ENCODE data around the gene CALML6. TPM values are rescaled to one million over a fixed set of nuclear protein-coding genes. Genes with fewer than 3 reads are reported as not detected.

Gene CALML6
- total and polyA plus RNA-seq, 10 donors, result 0.34 to 3.0 (median 0.69) TPM; not detected in 2

DNA sequence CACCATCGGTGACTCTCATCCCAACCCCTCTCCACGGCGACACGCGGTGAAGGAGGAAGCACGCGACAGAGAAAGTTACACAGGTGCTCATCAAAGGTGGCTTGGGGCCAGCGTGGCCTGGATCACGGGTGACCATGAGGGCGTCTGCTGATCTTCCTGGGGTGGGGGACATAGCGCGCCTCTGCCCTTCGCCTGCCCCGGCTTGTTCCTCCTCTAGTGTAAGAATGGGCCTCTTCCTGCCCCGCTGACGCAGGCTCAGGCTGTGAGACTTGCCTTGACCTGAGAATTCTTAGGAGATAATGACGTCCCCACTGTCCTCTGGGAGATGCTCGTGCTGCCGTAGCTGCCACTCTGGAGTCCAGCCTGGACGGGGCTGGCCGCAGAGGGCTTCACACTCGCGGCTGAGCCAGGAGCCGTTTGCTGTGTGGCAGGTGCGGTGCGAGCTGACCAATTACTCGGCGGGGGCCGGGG, 43.0 kb downstream of the CALML6 start:
- peaks cover 0 to 11% (median 5%) of the 10 kb centered on the region in 6 donors for H3K4me1 ChIP-seq
- no peak overlapping the region for H3K4me3 ChIP-seq
- H3K27me3 ChIP-seq (replicated peaks in 1 of 7), result peaks cover 0 to 64% (median 7%) of the 10 kb centered on the region in 7 donors
- H3K27ac ChIP-seq, result no peak overlapping the region
- peak; percentile 54 for DNase-seq
- TF ChIP-seq POLR2AphosphoS5 (IDR thresholded peaks at IDR 0.05) (no peak), POLR2A (IDR thresholded peaks at IDR 0.05) (no peak)
- TF ChIP-seq, protein P1, sequence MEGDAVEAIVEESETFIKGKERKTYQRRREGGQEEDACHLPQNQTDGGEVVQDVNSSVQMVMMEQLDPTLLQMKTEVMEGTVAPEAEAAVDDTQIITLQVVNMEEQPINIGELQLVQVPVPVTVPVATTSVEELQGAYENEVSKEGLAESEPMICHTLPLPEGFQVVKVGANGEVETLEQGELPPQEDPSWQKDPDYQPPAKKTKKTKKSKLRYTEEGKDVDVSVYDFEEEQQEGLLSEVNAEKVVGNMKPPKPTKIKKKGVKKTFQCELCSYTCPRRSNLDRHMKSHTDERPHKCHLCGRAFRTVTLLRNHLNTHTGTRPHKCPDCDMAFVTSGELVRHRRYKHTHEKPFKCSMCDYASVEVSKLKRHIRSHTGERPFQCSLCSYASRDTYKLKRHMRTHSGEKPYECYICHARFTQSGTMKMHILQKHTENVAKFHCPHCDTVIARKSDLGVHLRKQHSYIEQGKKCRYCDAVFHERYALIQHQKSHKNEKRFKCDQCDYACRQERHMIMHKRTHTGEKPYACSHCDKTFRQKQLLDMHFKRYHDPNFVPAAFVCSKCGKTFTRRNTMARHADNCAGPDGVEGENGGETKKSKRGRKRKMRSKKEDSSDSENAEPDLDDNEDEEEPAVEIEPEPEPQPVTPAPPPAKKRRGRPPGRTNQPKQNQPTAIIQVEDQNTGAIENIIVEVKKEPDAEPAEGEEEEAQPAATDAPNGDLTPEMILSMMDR (IDR thresholded peaks at IDR 0.05 in 8 of 11, conservative IDR thresholded peaks at IDR 0.05 in 3 of 11), result no peak
- intact Hi-C loops (cut with DNase I; ENCODE audit: low total_unique reads), result no loop called here
- no peaks in the 10 kb centered on the region for H3K36me3 ChIP-seq
- no peaks in the 10 kb centered on the region for H3K9me3 ChIP-seq
- WGBS, 5 donors, result 63 to 74% (median 67%) methylated on average over 21 to 29 of the region's 29 CpGs

DNA sequence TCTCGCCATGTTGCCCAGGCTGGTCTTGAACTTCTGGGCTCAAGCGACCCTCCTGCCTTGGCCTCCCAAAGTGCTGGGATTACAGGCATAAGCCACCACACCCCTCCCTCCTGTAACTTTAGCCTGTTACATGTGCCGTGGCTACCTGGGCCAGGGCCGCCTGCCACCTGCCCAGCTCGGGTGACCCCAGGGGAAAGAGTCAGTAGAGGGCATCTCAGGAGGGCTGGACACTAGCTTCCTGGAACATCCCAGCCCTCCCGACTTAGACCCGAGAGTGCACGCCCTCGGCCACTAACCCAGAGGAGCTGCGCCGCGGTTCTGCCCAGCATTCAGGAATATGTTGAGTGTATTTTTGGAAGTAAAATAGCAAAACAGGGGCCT, 44.4 kb downstream of the CALML6 start:
- DNase-seq, result no peak
- Histone ChIP-seq H3K36me3 (no peaks in the 10 kb centered on the region), H3K9me3 (no peaks in the 10 kb centered on the region), H3K4me1 (peaks cover 0 to 11% (median 5%) of the 10 kb centered on the region in 6 donors), H3K27ac (no peak overlapping the region), H3K4me3 (no peak overlapping the region), H3K27me3 (replicated peaks in 1 of 7) (peaks cover 0 to 69% (median 7%) of the 10 kb centered on the region in 7 donors)
- no peak for TF ChIP-seq POLR2AphosphoS5 (IDR thresholded peaks at IDR 0.05)
- TF ChIP-seq, protein P1 (IDR thresholded peaks at IDR 0.05 in 8 of 11, conservative IDR thresholded peaks at IDR 0.05 in 3 of 11), result no peak
- no peak for TF ChIP-seq POLR2A (IDR thresholded peaks at IDR 0.05)
- intact Hi-C loops (cut with DNase I; ENCODE audit: low total_unique reads), result no loop called here
- 75 to 93% (median 80%) methylated on average over 5 to 12 of the region's 12 CpGs for WGBS, 5 donors

GRCh38 chr1:1959840-1960479, 44.9 kb downstream of the CALML6 start:
- WGBS, 5 donors, result 5 to 8% (median 7%) methylated on average over 15 to 23 of the region's 23 CpGs
- intact Hi-C loops (cut with DNase I; ENCODE audit: low total_unique reads), result no loop called here
- TF ChIP-seq, protein P1 (IDR thresholded peaks at IDR 0.05 in 8 of 11, conservative IDR thresholded peaks at IDR 0.05 in 3 of 11), result peak; percentile 49 to 85 (median 75)
- TF ChIP-seq POLR2AphosphoS5 (IDR thresholded peaks at IDR 0.05) (peak in 2 of 3 donors; percentile 49 to 59), POLR2A (IDR thresholded peaks at IDR 0.05) (no peak)
- no peak overlapping the region for H3K4me3 ChIP-seq
- no peaks in the 10 kb centered on the region for H3K36me3 ChIP-seq
- DNase-seq, result peak; percentile 89
- H3K27ac ChIP-seq, result no peak overlapping the region
- peaks cover 0 to 11% (median 5%) of the 10 kb centered on the region in 6 donors for H3K4me1 ChIP-seq
- no peaks in the 10 kb centered on the region for H3K9me3 ChIP-seq
- peaks cover 0 to 74% (median 7%) of the 10 kb centered on the region in 7 donors for H3K27me3 ChIP-seq (replicated peaks in 1 of 7)

- Histone ChIP-seq H3K27me3 (replicated peaks in 1 of 7) (peaks cover 0 to 81% (median 9%) of the 10 kb centered on the region in 7 donors), H3K9me3 (no peaks in the 10 kb centered on the region), H3K4me1 (peaks cover 0 to 11% (median 5%) of the 10 kb centered on the region in 6 donors), H3K36me3 (no peaks in the 10 kb centered on the region), H3K27ac (no peak overlapping the region), H3K4me3 (no peak overlapping the region)
- DNase-seq, result no peak
- 64 to 71% (median 68%) methylated on average over 17 of the region's 17 CpGs for WGBS, 5 donors
- TF ChIP-seq, protein P1 (IDR thresholded peaks at IDR 0.05 in 8 of 11, conservative IDR thresholded peaks at IDR 0.05 in 3 of 11), result no peak
- TF ChIP-seq POLR2AphosphoS5 (IDR thresholded peaks at IDR 0.05) (no peak), POLR2A (IDR thresholded peaks at IDR 0.05) (no peak)
- intact Hi-C loops (cut with DNase I; ENCODE audit: low total_unique reads), result no loop called here
Measured at GRCh38 chr1:1960480-1961196, 45.6 kb downstream of the CALML6 start.

Measured in spleen (tissue), 11 donors.